Fibroblast of gingiva (primary cell): Measurements from ENCODE around the gene SNU13.
"Not testable (repeated sequence)": the region's sequence is repeated elsewhere in the genome, so short reads cannot be mapped to it uniquely, and the experiment has no call there.

Experiments
- DNase-seq: peaks from one replicate; pipeline ENCODE4 v3.0.0-alpha.2; 2011; ENCODE audit warnings: low read depth

Gene SNU13

GRCh38 chr22:41641854-41642253 is 46.8 kb downstream of the SNU13 start:
- no peak for DNase-seq

- no peak for DNase-seq
Observed at GRCh38 chr22:41638748-41639147, 49.9 kb downstream of the SNU13 start.

- DNase-seq = no peak
Observed at GRCh38 chr22:41638124-41638523, 50.5 kb downstream of the SNU13 start.

- DNase-seq = not testable (repeated sequence)
Observed at GRCh38 chr22:41637623-41638022, 51.0 kb downstream of the SNU13 start.

- peak; percentile 52 for DNase-seq
Observed at GRCh38 chr22:41636467-41636866, 52.2 kb downstream of the SNU13 start.

- not testable (repeated sequence) for DNase-seq
Observed at GRCh38 chr22:41634610-41635009, 54.1 kb downstream of the SNU13 start.

- DNase-seq = not testable (repeated sequence)
Observed at GRCh38 chr22:41631615-41632014, 57.1 kb downstream of the SNU13 start.

- not testable (repeated sequence) for DNase-seq
Observed at GRCh38 chr22:41631115-41631514, 57.6 kb downstream of the SNU13 start.

GRCh38 chr22:41625577-41625976 is 63.1 kb downstream of the SNU13 start:
- no peak for DNase-seq
